Measurements from ENCODE around the gene ADAT1.

Gene ADAT1

GRCh38 chr16:75622761-75623605 is at the start of gene ADAT1:
Gene ADAT1 (minus strand): TSS chr16:75623281. CDS start chr16:75620799, 2,482 bp downstream.
- DNase-seq, result peak; percentile 98

GRCh38 chr16:75667503-75667902 is 44.4 kb upstream of the ADAT1 start:
- DNase-seq, result no peak

- DNase-seq, result no peak
Measured at GRCh38 chr16:75660726-75661302, 37.7 kb upstream of the ADAT1 start.

- no peak for DNase-seq
Measured at GRCh38 chr16:75660321-75660720, 37.2 kb upstream of the ADAT1 start.

GRCh38 chr16:75658175-75658574 is 35.1 kb upstream of the ADAT1 start:
- DNase-seq, result no peak

GRCh38 chr16:75653922-75654321 is 30.8 kb upstream of the ADAT1 start:
- peak; percentile 6 for DNase-seq

- DNase-seq, result peak; percentile 81
Measured at GRCh38 chr16:75648265-75649076, 25.4 kb upstream of the ADAT1 start.

GRCh38 chr16:75647492-75648264 is 24.6 kb upstream of the ADAT1 start, which contains the start of the genes KARS1 and TERF2IP:
Gene KARS1 (minus strand): TSS chr16:75647665. CDS start chr16:75647639, 26 bp downstream.
Gene TERF2IP (plus strand): TSS chr16:75647773. CDS start chr16:75647883, 110 bp downstream.
- peak; percentile 94 for DNase-seq

GRCh38 chr16:75647112-75647491 is 24.0 kb upstream of the ADAT1 start:
- no peak for DNase-seq

- DNase-seq, result no peak
Measured at GRCh38 chr16:75644240-75645012, 21.3 kb upstream of the ADAT1 start.

GRCh38 chr16:75640598-75640997 is 17.5 kb upstream of the ADAT1 start:
- DNase-seq, result no peak

- DNase-seq, result no peak
Measured at GRCh38 chr16:75635036-75635435, 12.0 kb upstream of the ADAT1 start.

GRCh38 chr16:75632857-75633256 is 9.8 kb upstream of the ADAT1 start:
- no peak for DNase-seq

- DNase-seq, result no peak
Measured at GRCh38 chr16:75630052-75630451, 7.0 kb upstream of the ADAT1 start.

- DNase-seq, result no peak
Measured at GRCh38 chr16:75629132-75629531, 6.1 kb upstream of the ADAT1 start.

GRCh38 chr16:75628351-75628750 is 5.3 kb upstream of the ADAT1 start:
- no peak for DNase-seq

- DNase-seq, result peak; percentile 61
Measured at GRCh38 chr16:75627851-75628250, 4.8 kb upstream of the ADAT1 start.

GRCh38 chr16:75626806-75627205 is 3.7 kb upstream of the ADAT1 start:
- DNase-seq, result no peak

- no peak for DNase-seq
Measured at GRCh38 chr16:75624921-75625334, 1.8 kb upstream of the ADAT1 start.

- DNase-seq, result peak; percentile 93
Measured at GRCh38 chr16:75621170-75621477, 2.0 kb downstream of the ADAT1 start.

- peak; percentile 73 for DNase-seq
Measured at GRCh38 chr16:75620326-75621169, 2.5 kb downstream of the ADAT1 start.

Measured in hematopoietic multipotent progenitor cell treated with erythropoietin and hydrocortisone succinate and interleukin-3 and kit ligand, for 8 days (in vitro differentiated cells).